NCI-H1436 treated with DMSO at 0.1 percent for 48 hours (cell line): Measurements from ENCODE around the gene ATG16L1.

Experiments used
- DNase-seq: peaks from one replicate; lab custom pipeline; 2025; lab: John Stamatoyannopoulos, UW

Gene ATG16L1

DNA sequence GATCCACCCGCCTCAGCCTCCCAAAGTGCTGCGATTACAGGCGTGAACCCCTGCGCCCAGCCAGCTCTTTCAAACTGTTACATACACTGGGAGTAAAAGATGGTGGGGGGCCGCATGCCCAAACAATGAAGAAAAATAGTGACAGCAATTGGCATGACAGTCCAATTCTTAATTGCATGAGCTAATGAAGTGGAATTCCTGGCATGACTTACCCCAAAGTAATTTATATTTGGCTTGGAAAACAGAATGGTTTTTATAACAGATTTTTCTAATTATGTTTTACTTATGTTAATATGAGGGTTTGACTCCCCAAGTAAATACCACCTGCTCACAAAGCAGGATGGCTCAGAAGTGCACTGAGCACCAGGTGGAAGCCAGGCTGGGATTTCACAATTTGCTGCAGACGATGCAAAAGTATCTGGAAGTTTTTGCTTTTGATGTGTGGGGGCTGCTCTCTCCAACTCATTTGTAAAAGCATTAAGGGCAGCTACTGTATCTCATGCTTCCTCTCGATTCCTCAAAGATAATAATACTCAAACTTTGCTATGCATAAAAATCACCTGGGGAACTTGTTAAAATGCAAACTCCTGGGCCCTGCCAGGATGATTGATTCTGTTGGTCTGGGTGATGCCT, 24.0 kb upstream of the ATG16L1 start:
- DNase-seq, result no peak

DNA sequence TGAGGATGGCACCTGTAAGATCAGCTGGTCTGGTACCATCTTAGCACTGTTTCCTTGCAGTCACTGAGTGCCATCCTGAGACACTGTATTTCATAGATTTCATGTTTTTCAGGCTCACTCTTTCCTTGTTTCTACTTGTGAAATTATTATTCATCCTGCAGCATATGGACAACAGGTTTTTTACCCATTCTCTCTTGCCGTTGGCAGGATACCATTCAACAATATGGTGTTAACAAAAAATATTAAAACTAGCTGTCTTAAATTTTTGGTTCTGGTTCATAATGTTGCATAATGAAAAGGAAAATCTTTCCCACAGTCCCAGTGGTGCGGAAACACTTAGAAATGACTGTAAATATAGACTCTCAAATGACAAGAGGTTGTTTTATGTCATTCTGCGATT, 23.1 kb upstream of the ATG16L1 start:
- no peak for DNase-seq

- no peak for DNase-seq
Observed at GRCh38 chr2:233233618-233234230, 17.7 kb upstream of the ATG16L1 start.

DNA sequence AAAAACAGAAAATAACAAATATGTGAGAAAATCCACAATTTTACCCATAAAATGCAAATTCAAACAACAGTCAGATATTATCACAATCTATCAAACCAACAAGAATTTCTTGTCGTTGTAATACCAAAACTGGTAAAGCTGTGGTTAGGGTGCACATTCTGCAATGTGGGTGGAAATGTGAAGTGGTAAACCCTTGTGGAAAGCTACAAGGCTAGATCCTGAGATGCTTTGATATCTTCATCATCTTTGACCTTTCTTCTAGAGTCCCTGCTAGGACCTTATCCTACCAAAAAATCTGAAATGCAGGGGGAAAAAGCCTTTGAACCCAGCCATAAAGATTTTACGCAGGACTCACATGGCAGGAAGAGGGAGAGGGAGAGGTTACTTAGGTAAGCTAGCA, 17.2 kb upstream of the ATG16L1 start:
- no peak for DNase-seq

GRCh38 chr2:233234996-233235395, 16.5 kb upstream of the ATG16L1 start:
- DNase-seq, result no peak

DNA sequence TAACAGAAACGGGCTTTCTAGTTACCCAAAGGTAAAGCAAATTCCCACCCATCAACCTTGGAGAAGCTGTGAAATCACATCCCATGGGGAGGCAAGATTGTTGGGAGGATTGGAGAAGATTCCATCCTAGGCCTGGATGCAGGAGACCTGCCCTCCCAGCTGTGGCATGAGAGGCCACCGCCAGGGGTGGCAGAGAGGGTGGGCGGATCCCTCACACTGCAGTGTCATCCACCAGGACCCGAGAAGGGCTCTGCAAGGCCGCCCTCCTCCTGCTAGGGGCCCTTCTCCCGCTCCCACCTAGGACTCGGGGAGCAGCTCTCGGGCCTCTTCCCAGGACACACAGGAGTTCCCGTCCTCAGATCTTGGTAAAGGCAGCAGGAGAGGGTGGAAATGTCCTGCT, 15.5 kb upstream of the ATG16L1 start:
- DNase-seq, result no peak

- DNase-seq, result no peak
Observed at GRCh38 chr2:233236820-233237589, 14.5 kb upstream of the ATG16L1 start.

- DNase-seq, result no peak
Observed at GRCh38 chr2:233240897-233241296, 10.6 kb upstream of the ATG16L1 start.

GRCh38 chr2:233241803-233242202, 9.7 kb upstream of the ATG16L1 start:
- DNase-seq, result no peak

GRCh38 chr2:233242231-233242927, 9.1 kb upstream of the ATG16L1 start:
- DNase-seq, result no peak

DNA sequence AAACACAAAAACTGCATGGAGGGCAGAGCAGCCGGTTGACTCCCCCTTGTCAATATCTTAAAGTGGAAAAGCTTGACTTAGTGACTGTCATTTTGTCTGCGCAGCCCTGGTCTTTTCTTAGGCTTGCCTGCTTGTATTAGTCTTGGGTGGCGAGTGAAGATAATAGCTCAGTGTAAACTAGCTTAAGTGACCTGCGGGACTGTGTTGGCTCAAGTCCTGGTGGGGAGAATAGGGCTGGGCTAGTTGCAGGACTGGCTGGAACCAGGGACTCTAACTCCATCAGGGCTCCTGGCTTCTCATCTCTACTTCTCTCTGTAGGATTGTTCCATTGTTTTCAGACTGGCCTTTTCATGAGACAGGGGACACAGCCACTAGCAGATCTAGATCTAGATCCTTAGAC, 8.1 kb upstream of the ATG16L1 start:
- DNase-seq, result no peak

DNA sequence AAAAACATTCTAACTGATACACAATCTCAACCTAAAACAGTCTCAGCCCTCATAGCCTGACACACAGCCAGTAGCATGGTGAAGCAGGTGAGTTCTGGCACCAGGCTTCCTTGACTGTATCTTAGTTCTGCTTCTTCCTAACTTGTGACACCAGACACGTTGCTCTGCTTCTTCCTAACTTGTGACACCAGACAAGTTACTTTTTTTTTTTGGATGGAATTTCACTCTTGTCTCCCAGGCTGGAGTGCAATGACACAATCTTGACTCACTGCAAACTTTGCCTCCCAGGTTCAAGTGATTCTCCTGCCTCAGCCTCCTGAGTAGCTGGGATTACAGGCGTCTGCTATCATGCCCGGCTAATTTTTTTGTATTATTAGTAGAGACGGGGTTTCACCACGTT, 6.7 kb upstream of the ATG16L1 start:
- DNase-seq, result no peak

DNA sequence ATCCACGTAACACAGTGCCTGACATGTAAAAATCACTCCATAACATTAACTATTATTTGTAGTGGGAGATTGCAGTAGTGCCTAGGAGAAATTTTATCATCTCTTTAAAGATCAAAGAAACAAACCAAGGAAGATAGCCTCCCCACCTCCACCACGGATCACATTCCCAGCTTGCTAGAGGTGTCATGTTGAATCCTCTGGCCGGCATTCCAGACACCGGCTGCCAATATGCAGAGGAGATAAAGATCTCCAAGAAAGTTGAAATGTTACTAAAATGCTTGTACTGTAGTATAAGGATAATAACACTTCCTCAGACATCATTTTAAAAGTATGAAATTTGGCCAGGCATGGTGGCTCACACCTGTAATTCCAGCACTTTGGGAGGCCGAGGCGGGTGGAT, 6.1 kb upstream of the ATG16L1 start:
- no peak for DNase-seq

DNA sequence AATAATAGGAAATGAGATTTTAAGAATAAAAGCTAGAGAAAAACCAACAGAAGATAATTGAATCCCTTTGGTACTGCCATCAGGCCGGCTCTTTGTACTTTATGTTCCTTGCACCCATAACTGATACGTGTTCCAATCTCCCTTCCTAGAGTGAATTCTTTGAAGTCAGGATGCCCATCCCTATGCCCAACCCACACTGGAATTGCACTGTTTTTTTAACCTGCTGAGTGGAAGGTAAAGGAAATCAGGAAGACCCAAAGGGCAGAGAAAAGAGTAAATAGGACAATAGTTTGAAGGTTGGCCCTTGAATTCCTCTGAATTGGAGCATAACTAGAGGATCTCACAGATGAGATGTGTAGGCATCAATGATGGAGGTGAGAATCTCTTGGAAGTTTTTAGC, 4.4 kb upstream of the ATG16L1 start:
- DNase-seq, result no peak

- DNase-seq, result no peak
Observed at GRCh38 chr2:233247744-233248143, 3.7 kb upstream of the ATG16L1 start.

- DNase-seq, result no peak
Observed at GRCh38 chr2:233248999-233249398, 2.5 kb upstream of the ATG16L1 start.

DNA sequence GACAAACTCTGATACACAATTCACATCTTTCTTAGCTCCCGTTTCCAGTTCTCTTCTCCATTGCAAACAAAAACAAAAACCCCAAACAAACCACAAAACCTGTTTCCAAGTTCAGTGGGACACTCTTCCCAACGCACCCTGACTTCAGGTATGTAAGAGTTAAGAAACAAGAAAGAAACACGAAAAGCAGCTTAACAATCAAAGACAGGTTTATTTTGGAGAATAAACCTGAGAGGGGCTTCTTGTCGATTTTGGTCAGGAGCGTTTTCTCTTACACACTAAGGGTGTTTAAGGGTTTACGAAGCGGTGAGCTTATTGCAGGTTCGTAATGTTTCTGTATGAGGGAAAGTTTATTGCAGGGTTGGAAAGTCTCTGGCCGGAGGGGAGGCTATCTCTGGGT, 905 bp upstream of the ATG16L1 start:
- DNase-seq, result no peak

GRCh38 chr2:233250985-233251305, 528 bp upstream of the ATG16L1 start:
- no peak for DNase-seq

DNA sequence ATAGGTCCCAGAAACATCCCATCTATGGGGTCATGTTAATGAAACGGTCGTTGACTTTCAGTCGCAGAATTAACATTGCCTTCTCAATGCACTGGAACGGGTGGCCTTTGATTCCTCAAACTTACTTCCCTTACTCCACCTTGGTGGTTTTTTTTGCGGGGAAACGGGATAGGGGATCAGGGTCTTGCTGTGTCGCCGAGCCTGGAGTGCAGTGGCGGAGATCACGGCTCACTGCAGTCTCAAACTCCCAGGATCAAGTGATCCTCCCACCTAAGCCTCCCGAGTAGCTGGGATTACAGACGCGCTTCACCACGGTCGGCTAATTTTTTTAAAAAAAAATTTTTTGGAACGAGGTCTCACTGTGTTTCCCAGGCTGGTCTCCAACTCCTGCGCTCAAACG, 754 bp downstream of the ATG16L1 start:
- no peak for DNase-seq

- DNase-seq, result no peak
Observed at GRCh38 chr2:233255151-233255550, 3.7 kb downstream of the ATG16L1 start.

DNA sequence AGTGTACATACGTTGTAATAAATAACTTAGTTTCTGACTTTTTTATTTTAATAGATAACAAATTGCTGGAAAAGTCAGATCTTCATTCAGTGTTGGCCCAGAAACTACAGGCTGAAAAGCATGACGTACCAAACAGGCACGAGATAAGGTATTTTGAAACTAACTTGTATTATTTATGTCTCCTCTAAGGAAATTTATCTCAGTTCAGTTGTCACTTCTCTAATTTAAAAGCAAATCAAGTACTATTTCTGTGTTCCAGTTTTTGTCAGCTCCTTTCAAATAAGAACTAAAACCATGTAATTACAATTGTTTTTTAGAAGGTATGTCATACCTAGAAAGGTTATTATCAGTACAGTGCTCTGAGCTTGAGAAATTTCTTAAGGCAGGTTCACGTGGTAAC, 4.6 kb downstream of the ATG16L1 start:
- DNase-seq, result no peak

GRCh38 chr2:233258211-233258610, 6.7 kb downstream of the ATG16L1 start:
- DNase-seq, result no peak

- no peak for DNase-seq
Observed at GRCh38 chr2:233259730-233260129, 8.3 kb downstream of the ATG16L1 start.
